ENCODE data around the gene ARHGEF6. TPM values are rescaled to one million over a fixed set of nuclear protein-coding genes. Genes with fewer than 3 reads are reported as not detected.

Gene ARHGEF6
- total and polyA plus RNA-seq, 2 experiments from 2014 or later: 3.5 to 3.7 TPM

DNA sequence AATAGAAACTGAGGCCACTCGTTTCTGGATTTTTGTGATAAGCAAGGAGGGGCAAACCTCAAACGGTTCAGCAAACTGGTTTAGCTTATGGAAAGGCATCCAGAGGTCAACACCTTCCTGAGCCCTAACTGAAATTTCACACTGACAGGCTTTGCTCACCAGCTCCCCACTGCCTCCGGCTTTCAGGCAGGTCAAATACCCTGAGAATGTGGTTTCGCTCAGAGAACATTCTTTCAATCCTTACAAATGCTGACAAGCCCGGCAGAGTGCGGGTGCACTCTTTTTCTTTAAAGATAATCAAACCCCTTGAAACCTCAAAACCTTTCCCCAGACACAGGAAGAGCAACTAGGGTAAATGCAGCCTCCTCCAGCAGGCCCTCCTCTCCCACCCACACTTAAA lies 91.3 kb downstream of the ARHGEF6 start:
- WGBS (ENCODE audit: low lambda C conversion rate, missing lambda C conversion rate): 46% methylated on average over 6 of the region's 6 CpGs

DNA sequence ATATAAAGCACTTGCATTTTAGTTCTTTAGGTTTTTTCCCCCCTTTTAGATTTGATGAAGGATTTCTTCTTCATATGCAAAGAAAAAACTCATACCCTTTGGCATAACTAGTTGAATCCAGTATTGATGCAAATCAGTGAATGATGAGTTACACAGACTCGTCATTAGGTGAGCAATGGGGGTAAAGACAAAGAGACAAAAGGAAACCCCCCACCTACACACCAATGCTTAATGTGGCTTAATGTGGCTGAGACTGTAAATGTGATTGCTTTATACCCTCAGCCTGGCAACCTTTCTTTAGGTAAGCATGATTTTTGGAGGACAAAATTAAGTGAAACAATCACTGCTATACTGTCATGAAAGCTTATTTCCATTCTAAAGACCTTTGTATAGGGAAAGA lies 93.3 kb downstream of the ARHGEF6 start:
- H3K4me3 ChIP-seq: no peak overlapping the region
- no peaks in the 10 kb centered on the region for H3K9me2 ChIP-seq (replicated peaks; ENCODE audit: insufficient read depth)
- no peaks in the 10 kb centered on the region for H3K4me1 ChIP-seq (ENCODE audit: insufficient read depth)
- TF ChIP-seq EZH2phosphoT487 (IDR thresholded peaks at IDR 0.05; ENCODE audit: low read depth, severe bottlenecking, unreplicated experiment): no peak
- TF ChIP-seq, protein P1, sequence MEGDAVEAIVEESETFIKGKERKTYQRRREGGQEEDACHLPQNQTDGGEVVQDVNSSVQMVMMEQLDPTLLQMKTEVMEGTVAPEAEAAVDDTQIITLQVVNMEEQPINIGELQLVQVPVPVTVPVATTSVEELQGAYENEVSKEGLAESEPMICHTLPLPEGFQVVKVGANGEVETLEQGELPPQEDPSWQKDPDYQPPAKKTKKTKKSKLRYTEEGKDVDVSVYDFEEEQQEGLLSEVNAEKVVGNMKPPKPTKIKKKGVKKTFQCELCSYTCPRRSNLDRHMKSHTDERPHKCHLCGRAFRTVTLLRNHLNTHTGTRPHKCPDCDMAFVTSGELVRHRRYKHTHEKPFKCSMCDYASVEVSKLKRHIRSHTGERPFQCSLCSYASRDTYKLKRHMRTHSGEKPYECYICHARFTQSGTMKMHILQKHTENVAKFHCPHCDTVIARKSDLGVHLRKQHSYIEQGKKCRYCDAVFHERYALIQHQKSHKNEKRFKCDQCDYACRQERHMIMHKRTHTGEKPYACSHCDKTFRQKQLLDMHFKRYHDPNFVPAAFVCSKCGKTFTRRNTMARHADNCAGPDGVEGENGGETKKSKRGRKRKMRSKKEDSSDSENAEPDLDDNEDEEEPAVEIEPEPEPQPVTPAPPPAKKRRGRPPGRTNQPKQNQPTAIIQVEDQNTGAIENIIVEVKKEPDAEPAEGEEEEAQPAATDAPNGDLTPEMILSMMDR (IDR thresholded peaks at IDR 0.05; ENCODE audit: poor library complexity): no peak
- TF ChIP-seq EZH2 (IDR thresholded peaks at IDR 0.05; ENCODE audit: borderline replicate concordance): no peak
- no peak overlapping the region for H3K27ac ChIP-seq
- DNase-seq (ENCODE audit: low spot score): no peak
- H4K20me1 ChIP-seq (ENCODE audit: insufficient read depth, poor library complexity, severe bottlenecking): no peaks in the 10 kb centered on the region
- H2AFZ ChIP-seq: no peak overlapping the region
- no peak overlapping the region for H3K4me2 ChIP-seq
- H3K36me3 ChIP-seq (replicated peaks; ENCODE audit: insufficient read depth, low read depth): no peaks in the 10 kb centered on the region
- 58% methylated on average over 1 of the region's 1 CpG for WGBS (ENCODE audit: low lambda C conversion rate, missing lambda C conversion rate)
- H3K27me3 ChIP-seq: no peaks in the 10 kb centered on the region
- no peaks in the 10 kb centered on the region for H3K9me3 ChIP-seq (ENCODE audit: low read depth)
- H3K79me2 ChIP-seq: no peaks in the 10 kb centered on the region

More for the DNA sequence above, 91.3 kb downstream of the ARHGEF6 start:
- no peaks in the 10 kb centered on the region for H3K9me2 ChIP-seq (replicated peaks; ENCODE audit: insufficient read depth)
- no peak overlapping the region for H2AFZ ChIP-seq
- H3K4me1 ChIP-seq (ENCODE audit: insufficient read depth): no peaks in the 10 kb centered on the region
- H3K4me2 ChIP-seq: no peak overlapping the region
- H3K9me3 ChIP-seq (ENCODE audit: low read depth): no peaks in the 10 kb centered on the region
- no peak for DNase-seq (ENCODE audit: low spot score)
- H4K20me1 ChIP-seq (ENCODE audit: insufficient read depth, poor library complexity, severe bottlenecking): no peaks in the 10 kb centered on the region
- no peaks in the 10 kb centered on the region for H3K36me3 ChIP-seq (replicated peaks; ENCODE audit: insufficient read depth, low read depth)
- no peaks in the 10 kb centered on the region for H3K27me3 ChIP-seq
- H3K27ac ChIP-seq: no peak overlapping the region
- TF ChIP-seq EZH2phosphoT487 (IDR thresholded peaks at IDR 0.05; ENCODE audit: low read depth, severe bottlenecking, unreplicated experiment) (no peak), EZH2 (IDR thresholded peaks at IDR 0.05; ENCODE audit: borderline replicate concordance) (no peak)
- TF ChIP-seq, protein P1 (IDR thresholded peaks at IDR 0.05; ENCODE audit: poor library complexity): no peak
- no peak overlapping the region for H3K4me3 ChIP-seq
- no peaks in the 10 kb centered on the region for H3K79me2 ChIP-seq

DNA sequence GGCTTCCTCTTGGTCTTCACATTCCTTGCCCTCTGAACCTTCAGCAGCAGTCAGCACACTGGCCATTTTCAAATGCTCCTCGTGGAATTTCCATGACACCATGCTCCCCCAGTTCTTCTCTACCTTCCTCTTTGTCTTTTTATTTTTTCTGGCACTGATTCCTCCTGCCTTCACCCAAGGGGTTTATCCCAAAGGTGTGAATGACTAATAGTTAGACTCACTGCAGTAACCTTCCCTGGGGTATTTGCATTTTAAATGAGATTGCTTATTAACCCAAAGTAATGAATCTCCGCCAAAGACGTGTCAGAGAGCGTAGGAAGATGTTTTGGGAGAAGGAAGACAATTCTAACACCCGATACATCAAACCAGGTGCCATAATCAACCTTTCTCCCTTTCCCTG lies 96.6 kb downstream of the ARHGEF6 start:
- Histone ChIP-seq H3K36me3 (replicated peaks; ENCODE audit: insufficient read depth, low read depth) (no peaks in the 10 kb centered on the region), H3K9me3 (ENCODE audit: low read depth) (no peaks in the 10 kb centered on the region), H3K27ac (no peak overlapping the region), H3K4me3 (no peak overlapping the region), H3K9me2 (replicated peaks; ENCODE audit: insufficient read depth) (no peaks in the 10 kb centered on the region), H3K4me1 (ENCODE audit: insufficient read depth) (no peaks in the 10 kb centered on the region), H3K4me2 (no peak overlapping the region), H3K27me3 (no peaks in the 10 kb centered on the region), H2AFZ (no peak overlapping the region), H4K20me1 (ENCODE audit: insufficient read depth, poor library complexity, severe bottlenecking) (no peaks in the 10 kb centered on the region), H3K79me2 (no peaks in the 10 kb centered on the region)
- WGBS (ENCODE audit: low lambda C conversion rate, missing lambda C conversion rate): 61% methylated on average over 5 of the region's 5 CpGs
- TF ChIP-seq EZH2phosphoT487 (IDR thresholded peaks at IDR 0.05; ENCODE audit: low read depth, severe bottlenecking, unreplicated experiment) (no peak), EZH2 (IDR thresholded peaks at IDR 0.05; ENCODE audit: borderline replicate concordance) (no peak)
- TF ChIP-seq, protein P1 (IDR thresholded peaks at IDR 0.05; ENCODE audit: poor library complexity): no peak
- DNase-seq (ENCODE audit: low spot score): no peak

DNA sequence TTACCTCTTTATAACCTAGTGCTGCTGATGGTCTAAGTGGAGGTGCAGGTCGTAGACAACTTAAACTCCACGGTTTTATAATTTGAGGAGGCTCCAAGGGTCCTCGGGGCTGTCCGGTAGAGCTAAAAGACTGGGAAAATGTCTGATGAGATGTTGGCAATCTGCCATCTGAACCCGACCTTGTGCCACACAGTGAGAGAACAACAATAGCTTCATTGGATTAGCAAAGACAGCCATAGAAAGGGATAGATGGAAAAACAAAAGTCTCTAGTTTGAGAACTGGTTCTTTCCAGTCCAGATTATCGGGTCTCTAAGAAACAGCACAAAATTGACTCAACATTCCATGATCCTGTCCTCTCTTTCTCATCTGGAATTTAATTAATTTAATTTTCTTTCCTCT lies 101.2 kb downstream of the ARHGEF6 start:
- no peaks in the 10 kb centered on the region for H3K9me3 ChIP-seq (ENCODE audit: low read depth)
- no peak overlapping the region for H2AFZ ChIP-seq
- H3K36me3 ChIP-seq (replicated peaks; ENCODE audit: insufficient read depth, low read depth): no peaks in the 10 kb centered on the region
- no peak for DNase-seq (ENCODE audit: low spot score)
- no peak overlapping the region for H3K4me3 ChIP-seq
- no peaks in the 10 kb centered on the region for H3K27me3 ChIP-seq
- no peaks in the 10 kb centered on the region for H4K20me1 ChIP-seq (ENCODE audit: insufficient read depth, poor library complexity, severe bottlenecking)
- TF ChIP-seq EZH2 (IDR thresholded peaks at IDR 0.05; ENCODE audit: borderline replicate concordance): no peak
- TF ChIP-seq EZH2phosphoT487 (IDR thresholded peaks at IDR 0.05; ENCODE audit: low read depth, severe bottlenecking, unreplicated experiment): no peak
- TF ChIP-seq, protein P1 (IDR thresholded peaks at IDR 0.05; ENCODE audit: poor library complexity): no peak
- 62% methylated on average over 6 of the region's 6 CpGs for WGBS (ENCODE audit: low lambda C conversion rate, missing lambda C conversion rate)
- H3K4me1 ChIP-seq (ENCODE audit: insufficient read depth): no peaks in the 10 kb centered on the region
- H3K4me2 ChIP-seq: no peak overlapping the region
- no peak overlapping the region for H3K27ac ChIP-seq
- no peaks in the 10 kb centered on the region for H3K9me2 ChIP-seq (replicated peaks; ENCODE audit: insufficient read depth)
- no peaks in the 10 kb centered on the region for H3K79me2 ChIP-seq

All from hepatocyte (in vitro differentiated cells).